GM12875 (cell line): ENCODE measurements around the gene EOLA2.
"Not testable (repeated sequence)": the region's sequence is repeated elsewhere in the genome, so short reads cannot be mapped to it uniquely, and the experiment has no call there.

Experiments
- H3K4me3 ChIP-seq: one replicate; pipeline ENCODE4 v1.5.1; 2011; ENCODE audit warnings: low read depth, low read length, control low read depth
- CTCF ChIP-seq: IDR thresholded peaks from 2 replicates; pipeline ENCODE4 v1.5.1; 2011; ENCODE audit warnings: low read depth, mild to moderate bottlenecking, control low read depth, inconsistent platforms, low read length, moderate library complexity, borderline replicate concordance; ENCODE audit not compliant: insufficient read depth

EOLA2 gene

GRCh38 chrX:149961572-149961971, 23.3 kb upstream of the EOLA2 start:
- TF ChIP-seq CTCF, result no peak
- no peak overlapping the region for H3K4me3 ChIP-seq

- TF ChIP-seq CTCF, result no peak
- H3K4me3 ChIP-seq, result no peak overlapping the region
Measured at GRCh38 chrX:149950681-149951080, 12.4 kb upstream of the EOLA2 start.

GRCh38 chrX:149949743-149950436, 11.6 kb upstream of the EOLA2 start:
- no peak overlapping the region for H3K4me3 ChIP-seq
- no peak for TF ChIP-seq CTCF

- no peak overlapping the region for H3K4me3 ChIP-seq
- no peak for TF ChIP-seq CTCF
Measured at GRCh38 chrX:149948016-149948415, 9.7 kb upstream of the EOLA2 start.

GRCh38 chrX:149946932-149947331, 8.6 kb upstream of the EOLA2 start:
- not testable (repeated sequence) for H3K4me3 ChIP-seq

- H3K4me3 ChIP-seq, result not testable (repeated sequence)
Measured at GRCh38 chrX:149945820-149946219, 7.5 kb upstream of the EOLA2 start.

- not testable (repeated sequence) for H3K4me3 ChIP-seq
Measured at GRCh38 chrX:149945087-149945670, 6.9 kb upstream of the EOLA2 start.

- peak overlapping the region; percentile 11 for H3K4me3 ChIP-seq
- peak; percentile 47; the same call in 1 of the 2 replicates for TF ChIP-seq CTCF
Measured at GRCh38 chrX:149940674-149941024, 2.4 kb upstream of the EOLA2 start.
